Heart left ventricle (tissue), 16 donors: ENCODE data around the gene JUND. TPM values are rescaled to one million over a fixed set of nuclear protein-coding genes. Genes with fewer than 3 reads are reported as not detected.

ENCODE experiments used
- ATAC-seq, 4 donors: fragments of 200-7000 bp; cut with Tn5 transposase; one replicate each; pipeline ENCODE4 v1.9.1; 2020 to 2022; ENCODE audit warnings: moderate library complexity in 4 of 4, mild to moderate bottlenecking in 3 of 4, moderate number of reproducible peaks in 1 of 4
- DNase-seq, 5 donors: peaks; one replicate each; pipeline ENCODE4 v3.0.0-alpha.2; 2020
- H3K27ac ChIP-seq, 12 donors: fragments of 200-600 bp; sonication (generic) in 4 of 12; one replicate each; pipeline versions ENCODE4 v1.5.0 to v1.8.0; 2016 to 2022; ENCODE audit warnings: mild to moderate bottlenecking in 2 of 12
- H3K27me3 ChIP-seq, 9 donors: fragments of 200-600 bp; sonication (generic) in 2 of 9; one replicate each; pipeline versions ENCODE4 v1.5.1 to v1.8.0; 2016 to 2022; ENCODE audit warnings: mild to moderate bottlenecking in 3 of 9
- H3K36me3 ChIP-seq, 9 donors: fragments of 200-600 bp; sonication (generic) in 2 of 9; one replicate each; pipeline versions ENCODE4 v1.5.0 to v1.8.0; 2018 to 2022; ENCODE audit warnings: mild to moderate bottlenecking in 2 of 9
- H3K4me1 ChIP-seq, 12 donors: fragments of 200-600 bp; sonication (generic) in 4 of 12; one replicate each; pipeline versions ENCODE4 v1.5.0 to v1.8.0; 2016 to 2022; ENCODE audit warnings: mild to moderate bottlenecking in 3 of 12
- H3K4me3 ChIP-seq, 12 donors: fragments of 200-600 bp; sonication (generic) in 4 of 12; one replicate each; pipeline versions ENCODE4 v1.5.0 to v1.8.0; 2017 to 2022; ENCODE audit warnings: mild to moderate bottlenecking in 9 of 12, moderate library complexity in 4 of 12
- H3K9me3 ChIP-seq, 12 donors: fragments of 200-600 bp; sonication (generic) in 4 of 12; one replicate each; pipeline versions ENCODE4 v1.5.0 to v1.8.0; 2016 to 2022; ENCODE audit warnings: mild to moderate bottlenecking in 1 of 12
- POLR2A ChIP-seq, 2 donors: fragments of 450-650 bp; IDR thresholded peaks; one replicate each; pipeline ENCODE4 v1.6.1; 2017; ENCODE audit warnings: antibody characterized with exemption in 2 of 2, mild to moderate bottlenecking in 2 of 2, moderate library complexity in 2 of 2
- WGBS, 4 donors: extraction: QIAGEN DNeasy Blood & Tissue Kit in 2 of 4; methylation state at CpG; one replicate each; pipeline versions ENCODE4 v1.1.5 to v1.1.7; 2013 to 2018; 5-methylcytosine and 5-hydroxymethylcytosine counted together
- intact Hi-C, 10 donors: fragments of 100-400 bp; cut with DNase I; formaldehyde crosslinking; loops; one replicate each; pipeline versions ENCODE4 v1.11.1 to v1.14.2; 2022
- polyA plus RNA-seq, 2 donors: library from polyadenylated mRNA; stranded (reverse); fragments of 200-250 nt; gene quantifications; one replicate each; pipeline ENCODE4 v1.2.3, GENCODE V29; 2013
- total RNA-seq, 9 donors: library from RNA; depleted of rRNA in 2 of 9; stranded (reverse); fragments of >200 nt in 2 of 9; fragmentation: NEBNext Ultra II Directional in 3 of 9; extraction: Animal tissue kit (Norgen Biotek cat#: 25700) in 3 of 9; gene quantifications; one replicate each; pipeline versions ENCODE4 v1.1.0 to v1.2.4, GENCODE V29; 2016 to 2023
- TF ChIP-seq, protein P1 (sequence below), 12 donors: fragments of 200-600 bp; sonication (generic) in 4 of 12; IDR thresholded peaks; one replicate each; pipeline versions ENCODE4 v1.5.0 to v1.8.0; 2018 to 2022; ENCODE audit warnings: antibody characterized with exemption in 12 of 12, mild to moderate bottlenecking in 5 of 12
- donor health status: ischemic (EF 13 %, LVEDD 7.1; RV severe dilation, severe dysfunction).
- donor health status: healthy with polysubstance abuse.
- donor health status: DM: no; HTN: yes; CAD: no.
- donor health status: DM: no; HTN: no; CAD: no.
- donor health status: ischemic (EF 25% LVEDD 6.9; RV normal size, moderate dysfunction).
- donor health status: ischemic (EF 25% LVEDD 5.7; RV mildly dilated, moderate dysfunction).
- donor health status: healthy.
- donor health status: DM: yes; HTN: yes; CAD: no.
- donor health status: ischemic (EF 35%, LVEDD 5.7; RV mildly dilated, moderate dysfunction).
- donor health status: nonischemic (EF 11% LVEDD 7.7; RV severe dilation, severe dysfunction).
- donor health status: DM: yes; HTN: yes; CAD: no.
- donor health status: PGD.
- donor health status: ischemic (EF 29% LVEDD 5.4; RV normal size, mild dysfunction).
- donor health status: nonischemic (EF 23%, LVEDD 6.1; RV moderate dilation, normal function).

The JUND gene
- total and polyA plus RNA-seq, 11 donors = 80.2 to 352 (median 137) TPM

- H3K9me3 ChIP-seq = no peaks in the 10 kb centered on the region
- peaks cover 0 to 55% (median 9%) of the 10 kb centered on the region in 9 donors for H3K36me3 ChIP-seq
- H3K4me1 ChIP-seq = peaks cover 11 to 60% (median 43%) of the 10 kb centered on the region in 12 donors
- no peaks in the 10 kb centered on the region for H3K27me3 ChIP-seq
- H3K27ac ChIP-seq = peak overlapping the region in 11 of 12 donors; percentile 39 to 100 (median 99)
- WGBS, 4 donors = 68 to 84% (median 71%) methylated on average over 14 of the region's 14 CpGs
- ATAC-seq (no peak), DNase-seq (peak in 1 of 5 donors; percentile 56)
- TF ChIP-seq POLR2A (IDR thresholded peaks at IDR 0.05) = no peak
- TF ChIP-seq, protein P1, sequence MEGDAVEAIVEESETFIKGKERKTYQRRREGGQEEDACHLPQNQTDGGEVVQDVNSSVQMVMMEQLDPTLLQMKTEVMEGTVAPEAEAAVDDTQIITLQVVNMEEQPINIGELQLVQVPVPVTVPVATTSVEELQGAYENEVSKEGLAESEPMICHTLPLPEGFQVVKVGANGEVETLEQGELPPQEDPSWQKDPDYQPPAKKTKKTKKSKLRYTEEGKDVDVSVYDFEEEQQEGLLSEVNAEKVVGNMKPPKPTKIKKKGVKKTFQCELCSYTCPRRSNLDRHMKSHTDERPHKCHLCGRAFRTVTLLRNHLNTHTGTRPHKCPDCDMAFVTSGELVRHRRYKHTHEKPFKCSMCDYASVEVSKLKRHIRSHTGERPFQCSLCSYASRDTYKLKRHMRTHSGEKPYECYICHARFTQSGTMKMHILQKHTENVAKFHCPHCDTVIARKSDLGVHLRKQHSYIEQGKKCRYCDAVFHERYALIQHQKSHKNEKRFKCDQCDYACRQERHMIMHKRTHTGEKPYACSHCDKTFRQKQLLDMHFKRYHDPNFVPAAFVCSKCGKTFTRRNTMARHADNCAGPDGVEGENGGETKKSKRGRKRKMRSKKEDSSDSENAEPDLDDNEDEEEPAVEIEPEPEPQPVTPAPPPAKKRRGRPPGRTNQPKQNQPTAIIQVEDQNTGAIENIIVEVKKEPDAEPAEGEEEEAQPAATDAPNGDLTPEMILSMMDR (IDR thresholded peaks at IDR 0.05) = no peak
- intact Hi-C loops = no loop called here
- H3K4me3 ChIP-seq = no peak overlapping the region
Observed at GRCh38 chr19:18306888-18307260, 25.5 kb upstream of the JUND start.

- intact Hi-C loops = no loop called here
- WGBS, 4 donors = 83 to 88% (median 86%) methylated on average over 25 to 26 of the region's 26 CpGs
- no peak for ATAC-seq
- peak overlapping the region in 11 of 12 donors; percentile 39 to 100 (median 99) for H3K27ac ChIP-seq
- H3K36me3 ChIP-seq = peaks cover 0 to 49% (median 9%) of the 10 kb centered on the region in 9 donors
- no peak overlapping the region for H3K4me3 ChIP-seq
- DNase-seq = peak in 1 of 5 donors; percentile 53
- no peaks in the 10 kb centered on the region for H3K9me3 ChIP-seq
- no peaks in the 10 kb centered on the region for H3K27me3 ChIP-seq
- TF ChIP-seq POLR2A (IDR thresholded peaks at IDR 0.05) = no peak
- TF ChIP-seq, protein P1 (IDR thresholded peaks at IDR 0.05) = no peak
- H3K4me1 ChIP-seq = peaks cover 14 to 64% (median 45%) of the 10 kb centered on the region in 12 donors
Observed at GRCh38 chr19:18306209-18306887, 24.9 kb upstream of the JUND start.

DNA sequence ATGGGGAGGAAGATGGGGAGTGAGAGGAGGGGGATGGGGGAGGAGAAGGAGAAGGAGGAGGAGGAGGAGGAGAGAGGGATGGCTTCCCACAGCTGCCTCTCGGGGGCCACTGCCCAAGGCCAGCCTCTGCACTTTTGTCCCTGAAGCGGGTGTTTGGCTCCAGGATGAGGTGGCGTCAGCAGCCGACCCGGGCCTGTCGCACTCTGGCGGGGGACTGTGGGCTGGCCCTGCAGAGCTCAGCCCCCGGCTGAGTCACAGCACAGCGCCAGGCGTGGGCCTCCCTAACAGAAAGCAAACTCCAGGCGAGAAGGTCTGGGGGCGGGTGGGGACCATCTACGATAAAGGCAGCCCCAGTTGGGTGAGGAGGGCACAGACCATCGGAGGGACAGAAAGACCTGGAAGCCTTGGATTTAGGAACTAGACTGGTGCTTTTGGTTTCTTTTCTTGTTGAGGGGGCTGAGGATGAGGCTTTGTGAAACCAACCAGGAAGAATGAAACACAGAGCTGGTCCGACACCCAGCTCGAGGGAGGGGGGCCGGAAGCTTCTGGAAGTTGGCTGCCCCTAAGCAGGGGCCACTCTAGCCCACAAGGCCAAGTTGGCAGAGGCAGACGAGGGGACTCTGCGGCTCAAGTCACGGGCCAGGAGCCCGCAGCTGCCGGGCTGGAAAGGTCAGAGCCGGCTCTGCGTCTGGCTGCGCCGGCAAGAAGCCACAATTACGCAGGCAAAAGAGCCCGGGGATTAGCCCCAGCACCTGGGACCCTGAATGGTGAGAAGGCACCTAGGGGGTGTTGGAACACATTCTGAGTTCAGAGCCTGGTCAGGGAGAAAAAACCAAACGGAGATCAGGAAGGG is 23.3 kb upstream of the JUND start:
- Histone ChIP-seq H3K4me1 (peaks cover 18 to 75% (median 54%) of the 10 kb centered on the region in 12 donors), H3K36me3 (peaks cover 0 to 34% (median 8%) of the 10 kb centered on the region in 9 donors), H3K27ac (peak overlapping the region; percentile 89 to 100 (median 98)), H3K9me3 (no peaks in the 10 kb centered on the region), H3K4me3 (peak overlapping the region in 11 of 12 donors; percentile 13 to 62 (median 46)), H3K27me3 (no peaks in the 10 kb centered on the region)
- DNase-seq (peak; percentile 89 to 95 (median 93)), ATAC-seq (peak; percentile 76 to 89 (median 84))
- 1 to 5% (median 3%) methylated on average over 23 to 29 of the region's 29 CpGs for WGBS, 4 donors
- intact Hi-C loops = loop anchor here in 9 of 10 donors (1.0 to 2.0 kb wide), 5 partner anchors 12 to 24 kb away; partner anchors contain the start of genes JUND (in 6 of the 9) and LSM4 (in 6 of the 9)
- TF ChIP-seq POLR2A (IDR thresholded peaks at IDR 0.05) = peak in 1 of 2 donors; percentile 76
- TF ChIP-seq, protein P1 (IDR thresholded peaks at IDR 0.05) = peak in 2 of 12 donors; percentile 12 to 21

DNA sequence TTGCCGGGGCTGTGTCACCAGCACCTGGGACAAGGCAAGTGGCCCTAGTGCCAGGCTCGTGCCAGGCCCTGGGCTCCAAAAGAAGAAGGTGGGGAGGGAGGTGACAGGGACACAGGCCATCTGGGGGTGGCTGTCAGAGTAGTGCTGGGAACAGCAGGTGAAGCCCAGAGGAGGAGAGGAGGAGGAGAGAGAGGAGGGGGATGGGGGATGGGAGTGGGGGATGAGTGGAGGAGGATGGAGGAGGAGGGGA is 22.7 kb upstream of the JUND start:
- Histone ChIP-seq H3K36me3 (peaks cover 0 to 28% (median 2%) of the 10 kb centered on the region in 9 donors), H3K4me1 (peaks cover 18 to 75% (median 54%) of the 10 kb centered on the region in 12 donors), H3K4me3 (peak overlapping the region in 9 of 12 donors; percentile 15 to 62 (median 47)), H3K27ac (peak overlapping the region; percentile 89 to 100 (median 98)), H3K9me3 (no peaks in the 10 kb centered on the region), H3K27me3 (no peaks in the 10 kb centered on the region)
- peak in 3 of 5 donors; percentile 70 to 77 (median 75) for DNase-seq
- ATAC-seq = peak; percentile 35 to 38 (median 37)
- intact Hi-C loops = loop anchor here in 9 of 10 donors (1.0 to 2.0 kb wide), 5 partner anchors 12 to 24 kb away; partner anchors contain the start of genes JUND (in 6 of the 9) and LSM4 (in 6 of the 9)
- TF ChIP-seq POLR2A (IDR thresholded peaks at IDR 0.05) = no peak
- TF ChIP-seq, protein P1 (IDR thresholded peaks at IDR 0.05) = no peak
- 3 to 15% (median 5%) methylated on average over 2 of the region's 2 CpGs for WGBS, 4 donors
